ENCODE data around the gene CNPY1.

The CNPY1 gene

GRCh38 chr7:155469311-155470185 is 76.8 kb downstream of the CNPY1 start:
- no peak for TF ChIP-seq CEBPB (IDR thresholded peaks at IDR 0.05)
- TF ChIP-seq RAD21 (IDR thresholded peaks at IDR 0.05; ENCODE audit: low read depth), result no peak
- TF ChIP-seq EP300 (IDR thresholded peaks at IDR 0.05; ENCODE audit: borderline replicate concordance), result no peak
- TF ChIP-seq YY1 (IDR thresholded peaks at IDR 0.05; ENCODE audit: low read depth), result no peak
- no peak for TF ChIP-seq CREB1 (IDR thresholded peaks at IDR 0.05; ENCODE audit: low read depth)
- TF ChIP-seq, protein P1, sequence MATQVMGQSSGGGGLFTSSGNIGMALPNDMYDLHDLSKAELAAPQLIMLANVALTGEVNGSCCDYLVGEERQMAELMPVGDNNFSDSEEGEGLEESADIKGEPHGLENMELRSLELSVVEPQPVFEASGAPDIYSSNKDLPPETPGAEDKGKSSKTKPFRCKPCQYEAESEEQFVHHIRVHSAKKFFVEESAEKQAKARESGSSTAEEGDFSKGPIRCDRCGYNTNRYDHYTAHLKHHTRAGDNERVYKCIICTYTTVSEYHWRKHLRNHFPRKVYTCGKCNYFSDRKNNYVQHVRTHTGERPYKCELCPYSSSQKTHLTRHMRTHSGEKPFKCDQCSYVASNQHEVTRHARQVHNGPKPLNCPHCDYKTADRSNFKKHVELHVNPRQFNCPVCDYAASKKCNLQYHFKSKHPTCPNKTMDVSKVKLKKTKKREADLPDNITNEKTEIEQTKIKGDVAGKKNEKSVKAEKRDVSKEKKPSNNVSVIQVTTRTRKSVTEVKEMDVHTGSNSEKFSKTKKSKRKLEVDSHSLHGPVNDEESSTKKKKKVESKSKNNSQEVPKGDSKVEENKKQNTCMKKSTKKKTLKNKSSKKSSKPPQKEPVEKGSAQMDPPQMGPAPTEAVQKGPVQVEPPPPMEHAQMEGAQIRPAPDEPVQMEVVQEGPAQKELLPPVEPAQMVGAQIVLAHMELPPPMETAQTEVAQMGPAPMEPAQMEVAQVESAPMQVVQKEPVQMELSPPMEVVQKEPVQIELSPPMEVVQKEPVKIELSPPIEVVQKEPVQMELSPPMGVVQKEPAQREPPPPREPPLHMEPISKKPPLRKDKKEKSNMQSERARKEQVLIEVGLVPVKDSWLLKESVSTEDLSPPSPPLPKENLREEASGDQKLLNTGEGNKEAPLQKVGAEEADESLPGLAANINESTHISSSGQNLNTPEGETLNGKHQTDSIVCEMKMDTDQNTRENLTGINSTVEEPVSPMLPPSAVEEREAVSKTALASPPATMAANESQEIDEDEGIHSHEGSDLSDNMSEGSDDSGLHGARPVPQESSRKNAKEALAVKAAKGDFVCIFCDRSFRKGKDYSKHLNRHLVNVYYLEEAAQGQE (IDR thresholded peaks at IDR 0.05; ENCODE audit: low read depth), result no peak
- TF ChIP-seq USF1 (IDR thresholded peaks at IDR 0.05), result no peak
- TF ChIP-seq TAF1 (IDR thresholded peaks at IDR 0.05; ENCODE audit: low read depth), result no peak
- TF ChIP-seq ZBTB7A (IDR thresholded peaks at IDR 0.05; ENCODE audit: low read depth), result no peak
- TF ChIP-seq TEAD4 (IDR thresholded peaks at IDR 0.05), result no peak
- no peak for TF ChIP-seq NFIC (IDR thresholded peaks at IDR 0.05)
- no peak for TF ChIP-seq MAX (IDR thresholded peaks at IDR 0.05)

DNA sequence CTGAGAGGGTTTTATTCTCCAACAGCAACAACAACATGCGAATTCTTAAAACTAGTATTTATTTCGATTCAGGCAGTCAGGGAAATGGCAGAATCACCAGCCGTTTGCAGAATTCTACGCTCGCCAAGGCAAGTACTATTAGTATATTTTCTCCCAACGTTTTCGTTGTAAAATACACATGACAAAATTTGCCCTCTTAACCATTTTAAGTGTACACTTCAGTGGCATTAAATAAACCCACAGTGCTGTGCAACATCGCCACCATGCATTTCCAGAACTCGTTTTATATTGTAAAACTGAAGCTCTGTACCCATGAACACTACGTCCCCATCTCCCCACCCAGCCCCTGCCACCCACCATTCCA is 77.6 kb downstream of the CNPY1 start:
- TF ChIP-seq ZBTB7A (IDR thresholded peaks at IDR 0.05; ENCODE audit: low read depth) (no peak), USF1 (IDR thresholded peaks at IDR 0.05) (no peak), MAX (IDR thresholded peaks at IDR 0.05) (no peak)

DNA sequence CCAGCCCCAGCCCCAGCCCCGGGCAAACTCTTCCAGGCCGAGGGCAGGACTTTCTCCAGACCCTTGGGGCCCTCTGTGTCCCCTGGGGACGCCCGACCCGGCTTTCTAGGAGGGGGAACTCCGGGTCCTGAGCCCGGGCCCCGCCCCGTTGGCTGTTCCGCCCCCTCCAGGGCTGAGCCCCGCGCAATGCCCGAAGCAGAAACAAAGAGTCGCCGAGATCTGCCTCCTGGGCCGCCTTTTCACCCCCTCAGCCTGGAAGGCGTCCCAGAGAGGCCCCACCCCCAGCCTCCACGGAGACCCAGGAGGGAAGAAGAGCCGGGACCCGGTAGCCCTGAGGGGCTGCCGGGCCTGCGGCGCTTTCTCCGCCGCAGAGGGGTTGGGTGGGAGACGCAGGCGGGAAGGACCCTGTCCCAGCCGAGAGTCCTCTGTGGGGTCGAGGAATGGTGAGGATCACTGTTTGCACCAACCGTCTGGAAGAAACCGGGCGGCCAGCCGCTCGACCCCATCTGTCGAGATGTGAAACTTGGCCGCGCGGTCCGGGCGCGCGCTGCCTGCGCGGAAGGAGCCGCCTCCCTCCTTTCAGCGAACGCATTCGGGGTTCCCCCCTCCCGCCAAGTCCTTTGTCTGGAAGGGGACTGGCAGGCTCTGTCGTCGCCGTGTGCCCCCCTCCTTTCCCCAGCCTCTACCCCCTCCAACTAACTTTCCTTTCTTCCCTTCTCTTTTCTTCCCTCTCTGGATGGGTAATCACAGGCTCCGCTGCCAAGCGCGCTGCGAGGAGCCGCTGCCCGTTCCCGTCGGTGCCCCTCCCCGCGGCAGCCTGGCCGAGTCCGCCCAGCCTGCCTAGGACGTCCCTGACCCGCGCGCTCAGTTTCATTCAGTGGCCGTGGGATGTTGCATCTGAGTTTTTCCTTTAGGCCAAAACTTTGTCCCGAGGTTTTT is 78.2 kb downstream of the CNPY1 start:
- TF ChIP-seq TEAD4 (IDR thresholded peaks at IDR 0.05), result no peak
- TF ChIP-seq ZBTB7A (IDR thresholded peaks at IDR 0.05; ENCODE audit: low read depth), result no peak
- TF ChIP-seq CEBPB (IDR thresholded peaks at IDR 0.05), result no peak
- TF ChIP-seq EP300 (IDR thresholded peaks at IDR 0.05; ENCODE audit: borderline replicate concordance), result no peak

DNA sequence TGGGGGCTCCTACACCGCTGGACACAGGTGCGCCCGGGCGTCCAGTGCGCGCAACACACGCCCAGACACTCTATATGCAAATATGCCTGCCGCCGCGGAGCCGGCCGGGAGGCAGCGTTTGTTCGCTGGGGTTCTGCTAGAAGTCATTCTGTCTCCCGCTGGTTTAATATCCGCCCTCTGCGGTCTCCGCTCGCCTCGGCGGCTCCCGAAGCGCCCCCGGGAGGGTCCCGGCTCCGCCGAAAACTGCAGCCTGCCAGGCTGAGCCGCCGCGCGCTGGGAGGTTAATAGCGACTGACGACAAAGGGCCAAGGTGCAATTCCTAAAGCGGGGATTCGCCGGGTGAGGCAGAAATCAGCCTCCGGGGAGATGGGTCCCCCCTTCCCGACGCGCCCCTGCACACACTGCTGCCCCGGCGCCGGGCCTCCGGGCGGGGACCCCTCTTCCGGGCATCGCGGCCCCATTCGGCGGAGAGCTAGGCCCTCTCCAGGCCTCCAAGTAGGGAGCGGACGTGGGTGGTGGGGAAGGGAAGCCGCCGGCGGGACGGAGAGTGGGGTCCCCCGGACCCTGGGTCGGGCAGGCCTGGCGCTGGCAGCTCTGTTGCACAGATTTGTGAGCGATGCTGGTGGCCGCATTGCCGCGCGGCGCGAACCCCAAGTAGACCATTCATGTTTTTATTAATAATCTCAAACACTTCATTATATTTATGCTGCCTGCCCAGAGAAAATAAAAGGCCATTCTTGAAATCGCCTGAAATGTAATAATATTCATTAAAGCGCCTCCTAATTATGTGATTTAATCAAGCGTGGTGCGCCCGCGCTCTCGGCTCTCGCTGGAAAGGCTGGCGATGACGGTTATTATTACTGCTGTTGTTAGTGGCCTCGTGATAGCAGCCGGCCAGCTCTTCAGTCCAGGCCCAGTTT is 79.3 kb downstream of the CNPY1 start:
- TF ChIP-seq ZBTB7A (IDR thresholded peaks at IDR 0.05; ENCODE audit: low read depth), result no peak
- no peak for TF ChIP-seq TAF1 (IDR thresholded peaks at IDR 0.05; ENCODE audit: low read depth)
- TF ChIP-seq YY1 (IDR thresholded peaks at IDR 0.05; ENCODE audit: low read depth), result no peak
- TF ChIP-seq CREB1 (IDR thresholded peaks at IDR 0.05; ENCODE audit: low read depth), result no peak
- TF ChIP-seq EP300 (IDR thresholded peaks at IDR 0.05; ENCODE audit: borderline replicate concordance), result no peak
- no peak for TF ChIP-seq CEBPB (IDR thresholded peaks at IDR 0.05)
- TF ChIP-seq MAX (IDR thresholded peaks at IDR 0.05), result no peak
- TF ChIP-seq FOXM1 (IDR thresholded peaks at IDR 0.05; ENCODE audit: borderline replicate concordance, low read depth), result no peak
- TF ChIP-seq, protein P1 (IDR thresholded peaks at IDR 0.05; ENCODE audit: low read depth), result no peak
- TF ChIP-seq USF1 (IDR thresholded peaks at IDR 0.05), result no peak
- TF ChIP-seq NFIC (IDR thresholded peaks at IDR 0.05), result no peak
- TF ChIP-seq TEAD4 (IDR thresholded peaks at IDR 0.05), result no peak
